GM12878 (cell line): ENCODE data around the gene PKHD1. TPM values are rescaled to one million over a fixed set of nuclear protein-coding genes. Genes with fewer than 3 reads are reported as not detected.

Experiments
- ATAC-seq: fragments of 200-7000 bp; cut with Tn5 transposase; 3 replicates; pipeline ENCODE4 v1.9.1; 2020; ENCODE audit warnings: mild to moderate bottlenecking, moderate library complexity
- BruUV-seq: library from RNA; stranded (reverse); fragments of 400-500 nt; replicated peaks from 2 replicates; lab custom pipeline; 2021; lab: Mats Ljungman, UMichigan
- CTCF ChIA-PET: fragments of 300-600 bp; sonication (Branson Sonifier 250); formaldehyde crosslinking; extraction: SDS; loops from one replicate; lab custom pipeline; 2021; ENCODE audit warnings: inconsistent platforms; lab: Yijun Ruan, JAX
- POLR2A ChIA-PET: fragments of 350-600 bp; formaldehyde crosslinking; extraction: SDS; loops from one replicate; lab custom pipeline; 2021; ENCODE audit warnings: inconsistent platforms; lab: Charles Lee
- RAD21 ChIA-PET: fragments of 300-600 bp; sonication (Branson Sonifier 250); formaldehyde crosslinking; loops from one replicate; lab custom pipeline; 2023; ENCODE audit warnings: antibody characterized with exemption; ENCODE audit not compliant: unreplicated experiment; lab: Charles Lee
- SMC1A ChIA-PET: fragments of 300-600 bp; sonication (Branson Sonifier 250); formaldehyde crosslinking; loops from one replicate; lab custom pipeline; 2023; ENCODE audit not compliant: unreplicated experiment, uncharacterized antibody; lab: Charles Lee
- DNase-seq: peaks from one replicate; pipeline ENCODE4 v3.0.0-alpha.2; 2011; ENCODE audit warnings: low read depth, low spot score
- FAIRE-seq: peaks from 3 replicates; lab custom pipeline; 2011; peaks lifted over from hg19 to GRCh38; lab: Jason Lieb, UNC
- H2AFZ ChIP-seq: 2 replicates; pipeline ENCODE4 v1.6.0; 2011; ENCODE audit warnings: low read depth, low read length, control low read depth; ENCODE audit not compliant: control insufficient read depth
- H3K27ac ChIP-seq: 2 replicates; pipeline ENCODE4 v1.5.1; 2011; ENCODE audit warnings: control low read depth; ENCODE audit not compliant: control insufficient read depth, insufficient read depth
- H3K27me3 ChIP-seq, 2 experiments: replicated peaks in 1 of 2; 2 replicates each; pipeline versions ENCODE4 v1.6.0 to v1.6.1; 2011; ENCODE audit warnings: low read length in 1 of 2; ENCODE audit not compliant: control insufficient read depth in 2 of 2, insufficient read depth in 2 of 2
- H3K36me3 ChIP-seq, 2 experiments: 2 replicates each; pipeline ENCODE4 v1.5.1; 2011; ENCODE audit warnings: low read length in 1 of 2; ENCODE audit not compliant: control insufficient read depth in 2 of 2, insufficient read depth in 2 of 2
- H3K4me1 ChIP-seq: 2 replicates; pipeline ENCODE4 v1.6.1; 2011; ENCODE audit warnings: mild to moderate bottlenecking, low read length, moderate library complexity, mixed read lengths; ENCODE audit not compliant: control insufficient read depth, insufficient read depth
- H3K4me2 ChIP-seq: 2 replicates; pipeline ENCODE4 v1.6.0; 2011; ENCODE audit warnings: control low read depth; ENCODE audit not compliant: control insufficient read depth, insufficient read depth
- H3K4me3 ChIP-seq: fragments of 200-600 bp; sonication (generic); 2 replicates; pipeline ENCODE4 v1.5.1; 2016
- H3K79me2 ChIP-seq: 2 replicates; pipeline ENCODE4 v1.6.0; 2011; ENCODE audit warnings: low read length; ENCODE audit not compliant: control insufficient read depth, insufficient read depth
- H3K9ac ChIP-seq: 2 replicates; pipeline ENCODE4 v1.8.0; 2011; ENCODE audit warnings: low read length, control low read depth, mixed read lengths; ENCODE audit not compliant: control insufficient read depth, insufficient read depth
- H3K9me3 ChIP-seq: replicated peaks from 3 replicates; pipeline ENCODE4 v1.5.1; 2011; ENCODE audit warnings: mild to moderate bottlenecking, low read length; ENCODE audit not compliant: control insufficient read depth, insufficient read depth
- H4K20me1 ChIP-seq: 2 replicates; pipeline ENCODE4 v1.6.0; 2011; ENCODE audit not compliant: control insufficient read depth, insufficient read depth
- EED ChIP-seq: sonication (generic); IDR thresholded peaks from 2 replicates; pipeline ENCODE4 v1.6.1; 2016; ENCODE audit warnings: antibody characterized with exemption, low read depth
- GABPA ChIP-seq: IDR thresholded peaks from 2 replicates; pipeline ENCODE4 v1.6.1; 2014; ENCODE audit warnings: antibody characterized with exemption, low read depth, mild to moderate bottlenecking, inconsistent platforms
- GATAD2B ChIP-seq: fragments of 450-650 bp; conservative IDR thresholded peaks from 2 replicates; pipeline ENCODE4 v1.6.1; 2017; ENCODE audit warnings: low read depth, mild to moderate bottlenecking, moderate library complexity
- HDAC2 ChIP-seq: fragments of 200-600 bp; sonication (generic); IDR thresholded peaks from 2 replicates; pipeline ENCODE4 v1.6.1; 2017
- HDAC6 ChIP-seq: fragments of 200-600 bp; sonication (generic); IDR thresholded peaks from one replicate; pipeline ENCODE4 v1.8.0; 2017; ENCODE audit warnings: antibody characterized with exemption; ENCODE audit not compliant: unreplicated experiment
- KLF5 ChIP-seq: fragments of 450-650 bp; IDR thresholded peaks from 2 replicates; pipeline ENCODE4 v1.6.1; 2014; ENCODE audit warnings: mild to moderate bottlenecking; ENCODE audit not compliant: partially characterized antibody
- NBN ChIP-seq: fragments of 450-650 bp; IDR thresholded peaks from 2 replicates; pipeline ENCODE4 v1.6.1; 2016
- NFIC ChIP-seq: IDR thresholded peaks from 2 replicates; pipeline ENCODE4 v1.6.1; 2012; ENCODE audit warnings: low read depth, mild to moderate bottlenecking, inconsistent platforms, low read length, moderate library complexity
- NR2C1 ChIP-seq: fragments of 450-650 bp; IDR thresholded peaks from 2 replicates; pipeline ENCODE4 v1.6.1; 2017; ENCODE audit warnings: antibody characterized with exemption, mild to moderate bottlenecking, moderate library complexity
- SMARCA5 ChIP-seq: fragments of 450-650 bp; IDR thresholded peaks from 2 replicates; pipeline ENCODE4 v1.6.1; 2017; ENCODE audit warnings: mild to moderate bottlenecking
- SREBF2 ChIP-seq: IDR thresholded peaks from 2 replicates; pipeline ENCODE4 v1.6.1; 2012; ENCODE audit warnings: mild to moderate bottlenecking, low read length
- WRNIP1 ChIP-seq: IDR thresholded peaks from 2 replicates; pipeline ENCODE4 v1.6.1; 2011; ENCODE audit warnings: low read depth, low read length, improper control_type of control experiment, borderline replicate concordance
- WGBS: methylation state at CpG from one replicate; pipeline ENCODE4 v1.1.6; 2016; ENCODE audit warnings: low lambda C conversion rate; ENCODE audit not compliant: insufficient replicate concordance, insufficient coverage; ENCODE audit errors: missing lambda C conversion rate; 5-methylcytosine and 5-hydroxymethylcytosine counted together
- in situ Hi-C: fragments of 300-500 bp; cut with MboI; formaldehyde crosslinking; loops from 9 replicates; pipeline ENCODE4 v1.14.3; 2018; ENCODE audit warnings: mixed read lengths
- intact Hi-C: fragments of 100-400 bp; cut with micrococcal nuclease; formaldehyde crosslinking; loops from one replicate; pipeline ENCODE4 v1.14.2; 2022; ENCODE audit not compliant: unreplicated experiment
- polyA plus RNA-seq, 11 experiments: library from polyadenylated mRNA; depleted of rRNA in 4 of 11; unstranded in 6 of 11; stranded (reverse) in 5 of 11; fragments of >200 nt; fragmentation: Nextera tagmentation in 4 of 11; fragmentation: Illumina TruSeq in 1 of 11; extraction: Ambion mirVana in 4 of 11; extraction: Trizol in 1 of 11; gene quantifications; 1 replicate in 1 of 11; 2 replicates in 10 of 11; pipeline versions ENCODE4 v1.2.1 to v1.2.3, GENCODE V29; 2011 to 2016; ENCODE audit warnings: inconsistent platforms in 2 of 11, missing spikeins in 2 of 11, low read depth in 1 of 11
- total RNA-seq, 4 experiments: library from RNA; depleted of rRNA in 3 of 4; stranded (reverse); fragments of >200 nt in 3 of 4; fragmentation: Illumina TruSeq in 1 of 4; extraction: Trizol in 1 of 4; gene quantifications; 2 replicates each; pipeline versions ENCODE4 v1.2.1 to v1.2.3, GENCODE V29; 2013 to 2021
- TF ChIP-seq, protein P1 (sequence below): fragments of 450-650 bp; IDR thresholded peaks from 2 replicates; pipeline ENCODE4 v1.6.1; 2017; ENCODE audit warnings: mild to moderate bottlenecking, moderate library complexity
- TF ChIP-seq, protein P2 (sequence below): IDR thresholded peaks from 2 replicates; pipeline ENCODE4 v1.6.1; 2012; ENCODE audit warnings: mild to moderate bottlenecking, low read depth, low read length
- TF ChIP-seq, protein P3 (sequence below): fragments of 450-650 bp; IDR thresholded peaks from 2 replicates; pipeline ENCODE4 v1.6.1; 2017; ENCODE audit warnings: mild to moderate bottlenecking, low read depth, inconsistent platforms; ENCODE audit not compliant: poor library complexity, severe bottlenecking
- TF ChIP-seq, protein P4 (sequence below): IDR thresholded peaks from 2 replicates; pipeline ENCODE4 v1.6.1; 2011; ENCODE audit warnings: mild to moderate bottlenecking, low read depth, low read length, moderate library complexity; ENCODE audit not compliant: insufficient replicate concordance

PKHD1 gene
- total and polyA plus RNA-seq, 10 of the 15 experiments (the other 5 are each of a cell fraction or from before 2014, with no cell fraction given), result under 0.01 to 0.90 (median 0.02) TPM; not detected in 1

DNA sequence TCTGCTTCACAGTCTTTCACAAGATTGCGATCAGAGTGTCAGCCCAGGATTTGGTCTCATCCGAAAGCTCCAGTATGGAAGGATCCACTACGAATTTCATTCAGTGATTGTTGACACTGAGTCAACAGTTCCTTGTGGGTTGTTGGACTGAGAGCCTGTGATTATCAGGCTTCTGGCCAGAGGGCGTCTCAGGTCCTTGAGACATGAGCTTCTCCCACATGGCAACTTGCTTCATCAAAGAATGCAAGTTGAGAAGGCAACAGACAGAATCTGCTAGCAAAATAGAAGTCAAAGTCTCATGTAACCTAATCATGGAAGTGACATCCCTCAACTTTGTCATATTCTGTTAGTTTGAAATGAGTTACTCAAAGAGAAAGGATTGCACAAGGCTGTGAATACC lies 40.5 kb upstream of the PKHD1 start:
- intact Hi-C loops (no loop called here), in situ Hi-C loops (no loop called here)
- RAD21 ChIA-PET, result no interaction called here
- H3K4me2 ChIP-seq, result no peak overlapping the region
- H3K4me3 ChIP-seq, result no peak overlapping the region
- H3K4me1 ChIP-seq, result no peaks in the 10 kb centered on the region
- H3K9ac ChIP-seq, result no peak overlapping the region
- no peak for ATAC-seq
- no peak for FAIRE-seq
- no peaks in the 10 kb centered on the region for H3K79me2 ChIP-seq
- H2AFZ ChIP-seq, result no peak overlapping the region
- no peak overlapping the region for H3K27ac ChIP-seq
- CTCF ChIA-PET, result no interaction called here
- H4K20me1 ChIP-seq, result no peaks in the 10 kb centered on the region
- POLR2A ChIA-PET, result no interaction called here
- no peaks in the 10 kb centered on the region for H3K36me3 ChIP-seq
- H3K27me3 ChIP-seq, result peaks cover 3 to 6% of the 10 kb centered on the region in 2 experiments; a peak in 3 of 4 replicates
- DNase-seq, result no peak
- WGBS, result 49% methylated on average over 4 of the region's 4 CpGs
- no peaks in the 10 kb centered on the region for H3K9me3 ChIP-seq
- no TSS peak for BruUV-seq
- SMC1A ChIA-PET, result no interaction called here
- no peak for TF ChIP-seq NBN
- TF ChIP-seq, protein P1, sequence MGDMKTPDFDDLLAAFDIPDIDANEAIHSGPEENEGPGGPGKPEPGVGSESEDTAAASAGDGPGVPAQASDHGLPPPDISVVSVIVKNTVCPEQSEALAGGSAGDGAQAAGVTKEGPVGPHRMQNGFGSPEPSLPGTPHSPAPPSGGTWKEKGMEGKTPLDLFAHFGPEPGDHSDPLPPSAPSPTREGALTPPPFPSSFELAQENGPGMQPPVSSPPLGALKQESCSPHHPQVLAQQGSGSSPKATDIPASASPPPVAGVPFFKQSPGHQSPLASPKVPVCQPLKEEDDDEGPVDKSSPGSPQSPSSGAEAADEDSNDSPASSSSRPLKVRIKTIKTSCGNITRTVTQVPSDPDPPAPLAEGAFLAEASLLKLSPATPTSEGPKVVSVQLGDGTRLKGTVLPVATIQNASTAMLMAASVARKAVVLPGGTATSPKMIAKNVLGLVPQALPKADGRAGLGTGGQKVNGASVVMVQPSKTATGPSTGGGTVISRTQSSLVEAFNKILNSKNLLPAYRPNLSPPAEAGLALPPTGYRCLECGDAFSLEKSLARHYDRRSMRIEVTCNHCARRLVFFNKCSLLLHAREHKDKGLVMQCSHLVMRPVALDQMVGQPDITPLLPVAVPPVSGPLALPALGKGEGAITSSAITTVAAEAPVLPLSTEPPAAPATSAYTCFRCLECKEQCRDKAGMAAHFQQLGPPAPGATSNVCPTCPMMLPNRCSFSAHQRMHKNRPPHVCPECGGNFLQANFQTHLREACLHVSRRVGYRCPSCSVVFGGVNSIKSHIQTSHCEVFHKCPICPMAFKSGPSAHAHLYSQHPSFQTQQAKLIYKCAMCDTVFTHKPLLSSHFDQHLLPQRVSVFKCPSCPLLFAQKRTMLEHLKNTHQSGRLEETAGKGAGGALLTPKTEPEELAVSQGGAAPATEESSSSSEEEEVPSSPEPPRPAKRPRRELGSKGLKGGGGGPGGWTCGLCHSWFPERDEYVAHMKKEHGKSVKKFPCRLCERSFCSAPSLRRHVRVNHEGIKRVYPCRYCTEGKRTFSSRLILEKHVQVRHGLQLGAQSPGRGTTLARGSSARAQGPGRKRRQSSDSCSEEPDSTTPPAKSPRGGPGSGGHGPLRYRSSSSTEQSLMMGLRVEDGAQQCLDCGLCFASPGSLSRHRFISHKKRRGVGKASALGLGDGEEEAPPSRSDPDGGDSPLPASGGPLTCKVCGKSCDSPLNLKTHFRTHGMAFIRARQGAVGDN, result no peak
- TF ChIP-seq GABPA, result no peak
- TF ChIP-seq NR2C1, result no peak
- TF ChIP-seq, protein P2, sequence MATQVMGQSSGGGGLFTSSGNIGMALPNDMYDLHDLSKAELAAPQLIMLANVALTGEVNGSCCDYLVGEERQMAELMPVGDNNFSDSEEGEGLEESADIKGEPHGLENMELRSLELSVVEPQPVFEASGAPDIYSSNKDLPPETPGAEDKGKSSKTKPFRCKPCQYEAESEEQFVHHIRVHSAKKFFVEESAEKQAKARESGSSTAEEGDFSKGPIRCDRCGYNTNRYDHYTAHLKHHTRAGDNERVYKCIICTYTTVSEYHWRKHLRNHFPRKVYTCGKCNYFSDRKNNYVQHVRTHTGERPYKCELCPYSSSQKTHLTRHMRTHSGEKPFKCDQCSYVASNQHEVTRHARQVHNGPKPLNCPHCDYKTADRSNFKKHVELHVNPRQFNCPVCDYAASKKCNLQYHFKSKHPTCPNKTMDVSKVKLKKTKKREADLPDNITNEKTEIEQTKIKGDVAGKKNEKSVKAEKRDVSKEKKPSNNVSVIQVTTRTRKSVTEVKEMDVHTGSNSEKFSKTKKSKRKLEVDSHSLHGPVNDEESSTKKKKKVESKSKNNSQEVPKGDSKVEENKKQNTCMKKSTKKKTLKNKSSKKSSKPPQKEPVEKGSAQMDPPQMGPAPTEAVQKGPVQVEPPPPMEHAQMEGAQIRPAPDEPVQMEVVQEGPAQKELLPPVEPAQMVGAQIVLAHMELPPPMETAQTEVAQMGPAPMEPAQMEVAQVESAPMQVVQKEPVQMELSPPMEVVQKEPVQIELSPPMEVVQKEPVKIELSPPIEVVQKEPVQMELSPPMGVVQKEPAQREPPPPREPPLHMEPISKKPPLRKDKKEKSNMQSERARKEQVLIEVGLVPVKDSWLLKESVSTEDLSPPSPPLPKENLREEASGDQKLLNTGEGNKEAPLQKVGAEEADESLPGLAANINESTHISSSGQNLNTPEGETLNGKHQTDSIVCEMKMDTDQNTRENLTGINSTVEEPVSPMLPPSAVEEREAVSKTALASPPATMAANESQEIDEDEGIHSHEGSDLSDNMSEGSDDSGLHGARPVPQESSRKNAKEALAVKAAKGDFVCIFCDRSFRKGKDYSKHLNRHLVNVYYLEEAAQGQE, result no peak
- no peak for TF ChIP-seq SMARCA5
- TF ChIP-seq NFIC, result no peak
- TF ChIP-seq GATAD2B, result no peak
- TF ChIP-seq, protein P3, sequence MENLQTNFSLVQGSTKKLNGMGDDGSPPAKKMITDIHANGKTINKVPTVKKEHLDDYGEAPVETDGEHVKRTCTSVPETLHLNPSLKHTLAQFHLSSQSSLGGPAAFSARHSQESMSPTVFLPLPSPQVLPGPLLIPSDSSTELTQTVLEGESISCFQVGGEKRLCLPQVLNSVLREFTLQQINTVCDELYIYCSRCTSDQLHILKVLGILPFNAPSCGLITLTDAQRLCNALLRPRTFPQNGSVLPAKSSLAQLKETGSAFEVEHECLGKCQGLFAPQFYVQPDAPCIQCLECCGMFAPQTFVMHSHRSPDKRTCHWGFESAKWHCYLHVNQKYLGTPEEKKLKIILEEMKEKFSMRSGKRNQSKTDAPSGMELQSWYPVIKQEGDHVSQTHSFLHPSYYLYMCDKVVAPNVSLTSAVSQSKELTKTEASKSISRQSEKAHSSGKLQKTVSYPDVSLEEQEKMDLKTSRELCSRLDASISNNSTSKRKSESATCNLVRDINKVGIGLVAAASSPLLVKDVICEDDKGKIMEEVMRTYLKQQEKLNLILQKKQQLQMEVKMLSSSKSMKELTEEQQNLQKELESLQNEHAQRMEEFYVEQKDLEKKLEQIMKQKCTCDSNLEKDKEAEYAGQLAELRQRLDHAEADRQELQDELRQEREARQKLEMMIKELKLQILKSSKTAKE, result no peak
- no peak for TF ChIP-seq SREBF2
- no peak for TF ChIP-seq KLF5
- TF ChIP-seq EED, result no peak
- no peak for TF ChIP-seq HDAC2
- TF ChIP-seq WRNIP1, result no peak
- TF ChIP-seq, protein P4, sequence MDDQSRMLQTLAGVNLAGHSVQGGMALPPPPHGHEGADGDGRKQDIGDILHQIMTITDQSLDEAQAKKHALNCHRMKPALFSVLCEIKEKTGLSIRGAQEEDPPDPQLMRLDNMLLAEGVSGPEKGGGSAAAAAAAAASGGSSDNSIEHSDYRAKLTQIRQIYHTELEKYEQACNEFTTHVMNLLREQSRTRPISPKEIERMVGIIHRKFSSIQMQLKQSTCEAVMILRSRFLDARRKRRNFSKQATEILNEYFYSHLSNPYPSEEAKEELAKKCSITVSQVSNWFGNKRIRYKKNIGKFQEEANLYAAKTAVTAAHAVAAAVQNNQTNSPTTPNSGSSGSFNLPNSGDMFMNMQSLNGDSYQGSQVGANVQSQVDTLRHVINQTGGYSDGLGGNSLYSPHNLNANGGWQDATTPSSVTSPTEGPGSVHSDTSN, result no peak
- no peak for TF ChIP-seq HDAC6
